GM21526 (cell line): Measurements from ENCODE around the gene XRN2.
A peak's percentile ranks its signal among the peaks of the same experiment; 100 is the strongest.

Source experiments
- ATAC-seq: cut with Tn5 transposase; IDR thresholded peaks from one replicate; pipeline ENCODE4 v1.9.1; 2021; ENCODE audit warnings: moderate library complexity; ENCODE audit not compliant: unreplicated experiment, low FRiP score

XRN2 gene

GRCh38 chr20:21303061-21303871, at the start of gene XRN2:
XRN2 (plus strand) TSS chr20:21303331; CDS start chr20:21303399, 68 bp downstream.
- ATAC-seq = peak; percentile 92

- no peak for ATAC-seq
Measured at GRCh38 chr20:21257192-21257591, 45.9 kb upstream of the XRN2 start.

- no peak for ATAC-seq
Measured at GRCh38 chr20:21258411-21258810, 44.7 kb upstream of the XRN2 start.

GRCh38 chr20:21259346-21259745, 43.8 kb upstream of the XRN2 start:
- no peak for ATAC-seq

GRCh38 chr20:21262812-21263211, 40.3 kb upstream of the XRN2 start:
- no peak for ATAC-seq

GRCh38 chr20:21265261-21266190, 37.6 kb upstream of the XRN2 start:
- no peak for ATAC-seq

- no peak for ATAC-seq
Measured at GRCh38 chr20:21266191-21266536, 37.0 kb upstream of the XRN2 start.

- no peak for ATAC-seq
Measured at GRCh38 chr20:21269772-21270171, 33.4 kb upstream of the XRN2 start.

GRCh38 chr20:21270806-21271205, 32.3 kb upstream of the XRN2 start:
- no peak for ATAC-seq

- ATAC-seq = peak; percentile 59
Measured at GRCh38 chr20:21272279-21272678, 30.9 kb upstream of the XRN2 start.

GRCh38 chr20:21272679-21273078, 30.5 kb upstream of the XRN2 start:
- peak; percentile 69 for ATAC-seq

- ATAC-seq = no peak
Measured at GRCh38 chr20:21273755-21274386, 29.3 kb upstream of the XRN2 start.

GRCh38 chr20:21278829-21279228, 24.3 kb upstream of the XRN2 start:
- ATAC-seq = no peak

- ATAC-seq = no peak
Measured at GRCh38 chr20:21279706-21280521, 23.2 kb upstream of the XRN2 start.

- ATAC-seq = no peak
Measured at GRCh38 chr20:21280522-21281016, 22.6 kb upstream of the XRN2 start.

GRCh38 chr20:21286775-21287174, 16.4 kb upstream of the XRN2 start:
- no peak for ATAC-seq

- no peak for ATAC-seq
Measured at GRCh38 chr20:21288587-21289370, 14.4 kb upstream of the XRN2 start.

GRCh38 chr20:21289651-21290050, 13.5 kb upstream of the XRN2 start:
- no peak for ATAC-seq

GRCh38 chr20:21291026-21291425, 12.1 kb upstream of the XRN2 start:
- no peak for ATAC-seq
